Left renal pelvis (tissue), 4 donors: Measurements from ENCODE around the gene TOP1. TPM values are rescaled to one million over a fixed set of nuclear protein-coding genes. Genes with fewer than 3 reads are reported as not detected.
"Not testable (repeated sequence)": the region's sequence is repeated elsewhere in the genome, so short reads cannot be mapped to it uniquely, and the experiment has no call there.

ENCODE experiments used
- DNase-seq, 4 donors: peaks; one replicate each; pipeline ENCODE4 v3.0.0-alpha.2; 2013; ENCODE audit warnings: low read depth in 4 of 4, low spot score in 3 of 4
- polyA plus RNA-seq, 4 donors: library from polyadenylated mRNA; unstranded; fragments of 120-200 nt; gene quantifications; one replicate each; pipeline ENCODE4 v1.2.1, GENCODE V29; 2013; ENCODE audit not compliant: insufficient read length in 4 of 4

Gene TOP1
- polyA plus RNA-seq, 4 donors = 78.2 to 129 (median 117) TPM

- DNase-seq = no peak
Measured at GRCh38 chr20:41003143-41003935, 25.3 kb upstream of the TOP1 start.

GRCh38 chr20:41003936-41004294 lies 24.7 kb upstream of the TOP1 start:
- DNase-seq = not testable (repeated sequence)

GRCh38 chr20:41004531-41005360 lies 23.9 kb upstream of the TOP1 start:
- no peak for DNase-seq

- DNase-seq = peak; percentile 29 to 49 (median 44)
Measured at GRCh38 chr20:41005361-41005729, 23.3 kb upstream of the TOP1 start.

GRCh38 chr20:41006126-41006935 lies 22.3 kb upstream of the TOP1 start:
- no peak for DNase-seq

GRCh38 chr20:41006936-41007474 lies 21.6 kb upstream of the TOP1 start:
- no peak for DNase-seq

GRCh38 chr20:41007481-41007880 lies 21.1 kb upstream of the TOP1 start:
- DNase-seq = no peak

GRCh38 chr20:41009946-41010345 lies 18.7 kb upstream of the TOP1 start:
- no peak for DNase-seq

- no peak for DNase-seq
Measured at GRCh38 chr20:41011551-41012067, 17.0 kb upstream of the TOP1 start.

GRCh38 chr20:41014561-41015088 lies 14.0 kb upstream of the TOP1 start:
- no peak for DNase-seq

- DNase-seq = no peak
Measured at GRCh38 chr20:41017448-41018042, 11.1 kb upstream of the TOP1 start.

- no peak for DNase-seq
Measured at GRCh38 chr20:41018153-41018552, 10.5 kb upstream of the TOP1 start.

- DNase-seq = no peak
Measured at GRCh38 chr20:41023549-41023948, 5.1 kb upstream of the TOP1 start.

GRCh38 chr20:41027366-41027765 lies 1.3 kb upstream of the TOP1 start:
- no peak for DNase-seq

- DNase-seq = no peak
Measured at GRCh38 chr20:41027872-41028358, 707 bp upstream of the TOP1 start.

GRCh38 chr20:41029150-41029901 lies 704 bp downstream of the TOP1 start:
- DNase-seq = no peak

- no peak for DNase-seq
Measured at GRCh38 chr20:41030061-41030460, 1.4 kb downstream of the TOP1 start.

- DNase-seq = no peak
Measured at GRCh38 chr20:41030531-41031242, 2.1 kb downstream of the TOP1 start.

- DNase-seq = no peak
Measured at GRCh38 chr20:41031243-41031619, 2.6 kb downstream of the TOP1 start.
